ENCODE results near the gene SEMA4B. TPM values are rescaled to one million over a fixed set of nuclear protein-coding genes. Genes with fewer than 3 reads are reported as not detected.

The SEMA4B gene
- total RNA-seq, 2 donors from 2014 or later = 42.8 to 63.9 TPM

- WGBS, 2 donors = 47 to 48% methylated on average over 16 to 36 of the region's 38 CpGs
- intact Hi-C loops (cut with DNase I) = no loop called here
- H3K27ac ChIP-seq = peak overlapping the region; percentile 90 to 98 (median 94)
- H3K9me3 ChIP-seq = no peaks in the 10 kb centered on the region
- H3K36me3 ChIP-seq (replicated peaks in 1 of 2; ENCODE audit: insufficient read depth in 1 of 2, low read depth in 2 of 2) = peaks cover 7 to 28% of the 10 kb centered on the region in 2 donors
- TF ChIP-seq POLR2A (IDR thresholded peaks at IDR 0.05) (peak; percentile 41 to 79 (median 75)), CTCF (IDR thresholded peaks at IDR 0.05) (peak in 1 of 7 experiments; percentile 26)
- no peak overlapping the region for H3K4me3 ChIP-seq
- no peaks in the 10 kb centered on the region for H3K27me3 ChIP-seq
- DNase-seq = peak; percentile 92 to 96 (median 96)
- ATAC-seq = peak; percentile 72
- H3K4me1 ChIP-seq = peaks cover 66% of the 10 kb centered on the region
These were observed 27.0 kb downstream of the SEMA4B start for GRCh38 chr15:90227816-90228772.

GRCh38 chr15:90228960-90229359, 27.8 kb downstream of the SEMA4B start:
- Histone ChIP-seq H3K4me3 (no peak overlapping the region), H3K9me3 (no peaks in the 10 kb centered on the region), H3K36me3 (replicated peaks in 1 of 2; ENCODE audit: insufficient read depth in 1 of 2, low read depth in 2 of 2) (peaks cover 7 to 25% of the 10 kb centered on the region in 2 donors), H3K27me3 (no peaks in the 10 kb centered on the region), H3K4me1 (peaks cover 66% of the 10 kb centered on the region), H3K27ac (peak overlapping the region; percentile 90 to 98 (median 94))
- peak in 2 of 4 donors; percentile 26 to 34 for DNase-seq
- ATAC-seq = no peak
- 52 to 58% methylated on average over 15 of the region's 15 CpGs for WGBS, 2 donors
- TF ChIP-seq POLR2A (IDR thresholded peaks at IDR 0.05) = peak in 1 of 3 donors; percentile 13
- TF ChIP-seq CTCF (IDR thresholded peaks at IDR 0.05) = no peak
- intact Hi-C loops (cut with DNase I) = no loop called here

GRCh38 chr15:90230071-90230494, 29.0 kb downstream of the SEMA4B start:
- WGBS, 2 donors = 7 to 11% methylated on average over 9 to 12 of the region's 12 CpGs

GRCh38 chr15:90230610-90231009, 29.5 kb downstream of the SEMA4B start:
- no peak overlapping the region for H3K4me3 ChIP-seq
- no peak for DNase-seq
- intact Hi-C loops (cut with DNase I) = no loop called here
- H3K9me3 ChIP-seq = no peaks in the 10 kb centered on the region
- ATAC-seq = no peak
- peaks cover 0 to 12% of the 10 kb centered on the region in 2 donors for H3K36me3 ChIP-seq (replicated peaks in 1 of 2; ENCODE audit: insufficient read depth in 1 of 2, low read depth in 2 of 2)
- peaks cover 79% of the 10 kb centered on the region for H3K4me1 ChIP-seq
- H3K27ac ChIP-seq = peak overlapping the region; percentile 93 to 98 (median 95)
- no peaks in the 10 kb centered on the region for H3K27me3 ChIP-seq
- 44% methylated on average over 7 to 8 of the region's 8 CpGs for WGBS, 2 donors
- TF ChIP-seq POLR2A (IDR thresholded peaks at IDR 0.05) (no peak), CTCF (IDR thresholded peaks at IDR 0.05) (no peak)

More at GRCh38 chr15:90230071-90230494, 29.0 kb downstream of the SEMA4B start:
- no peaks in the 10 kb centered on the region for H3K27me3 ChIP-seq
- TF ChIP-seq POLR2A (IDR thresholded peaks at IDR 0.05) (peak in 2 of 3 donors; percentile 63 to 68), CTCF (IDR thresholded peaks at IDR 0.05) (peak in 1 of 7 experiments; percentile 17)
- ATAC-seq (peak; percentile 61), DNase-seq (peak; percentile 91 to 94 (median 94))
- no peaks in the 10 kb centered on the region for H3K9me3 ChIP-seq
- H3K36me3 ChIP-seq (replicated peaks in 1 of 2; ENCODE audit: insufficient read depth in 1 of 2, low read depth in 2 of 2) = peaks cover under 1 to 16% of the 10 kb centered on the region in 2 donors
- no peak overlapping the region for H3K4me3 ChIP-seq
- peaks cover 75% of the 10 kb centered on the region for H3K4me1 ChIP-seq
- peak overlapping the region; percentile 93 to 98 (median 95) for H3K27ac ChIP-seq
- intact Hi-C loops (cut with DNase I) = no loop called here

Data from body of pancreas (tissue), 4 donors.